MCF 10A (cell line): Measurements from ENCODE around the gene USP10. TPM values are rescaled to one million over a fixed set of nuclear protein-coding genes. Genes with fewer than 3 reads are reported as not detected.

Experiments used
- BruUV-seq: library from RNA; stranded (reverse); fragments of 400-500 nt; replicated peaks from 2 replicates; lab custom pipeline; 2021; lab: Mats Ljungman, UMichigan
- CTCF ChIA-PET: fragments of 300-600 bp; sonication (Branson Sonifier 250); formaldehyde crosslinking; extraction: SDS; loops from one replicate; lab custom pipeline; 2021; ENCODE audit warnings: antibody characterized with exemption, inconsistent platforms; lab: Yijun Ruan, JAX
- POLR2A ChIA-PET: fragments of 300-600, 350-650 bp; sonication (Branson Sonifier 250); formaldehyde crosslinking; extraction: SDS; loops from one replicate; lab custom pipeline; 2020; ENCODE audit warnings: antibody characterized with exemption, inconsistent platforms; lab: Yijun Ruan, JAX
- DNase-seq: peaks from one replicate; pipeline ENCODE4 v3.0.0-alpha.2; 2018; ENCODE audit not compliant: unreplicated experiment
- H3K27ac Mint-ChIP-seq: one replicate; pipeline ENCODE4 v1.8.0; 2022; ENCODE audit warnings: mild to moderate bottlenecking, low read depth, mixed read lengths; ENCODE audit not compliant: unreplicated experiment
- H3K27me3 Mint-ChIP-seq: one replicate; pipeline ENCODE4 v1.8.0; 2022; ENCODE audit warnings: mixed read lengths; ENCODE audit not compliant: insufficient read depth, unreplicated experiment
- H3K36me3 Mint-ChIP-seq: one replicate; pipeline ENCODE4 v1.8.0; 2022; ENCODE audit warnings: mild to moderate bottlenecking, moderate library complexity, mixed read lengths; ENCODE audit not compliant: insufficient read depth, unreplicated experiment
- H3K4me1 Mint-ChIP-seq: one replicate; pipeline ENCODE4 v1.8.0; 2022; ENCODE audit warnings: mixed read lengths; ENCODE audit not compliant: insufficient read depth, unreplicated experiment
- H3K4me3 Mint-ChIP-seq: one replicate; pipeline ENCODE4 v1.8.0; 2022; ENCODE audit warnings: mild to moderate bottlenecking, moderate library complexity, mixed read lengths; ENCODE audit not compliant: unreplicated experiment
- H3K9me3 Mint-ChIP-seq: one replicate; pipeline ENCODE4 v1.8.0; 2022; ENCODE audit warnings: mixed read lengths; ENCODE audit not compliant: unreplicated experiment
- intact Hi-C: fragments of 100-400 bp; cut with micrococcal nuclease; formaldehyde crosslinking; loops from 2 replicates; pipeline ENCODE4 v1.14.1; 2022
- total RNA-seq: library from RNA; stranded (reverse); gene quantifications from 2 replicates; pipeline ENCODE4 v1.2.3, GENCODE V29; 2022
- TF ChIP-seq, protein P1 (sequence below): fragments of 200-600 bp; IDR thresholded peaks from one replicate; pipeline ENCODE4 v1.8.0; 2022; ENCODE audit warnings: antibody characterized with exemption, mild to moderate bottlenecking; ENCODE audit not compliant: unreplicated experiment

USP10 gene
- total RNA-seq, 1 experiment from 2014 or later, result 129 TPM

GRCh38 chr16:84823926-84824325, 124.1 kb downstream of the USP10 start:
- Mint-ChIP-seq H3K36me3 (no peaks in the 10 kb centered on the region), H3K27ac (no peak overlapping the region), H3K4me1 (peaks cover 6% of the 10 kb centered on the region), H3K4me3 (no peak overlapping the region), H3K27me3 (peaks cover 28% of the 10 kb centered on the region), H3K9me3 (no peaks in the 10 kb centered on the region)
- TF ChIP-seq, protein P1, sequence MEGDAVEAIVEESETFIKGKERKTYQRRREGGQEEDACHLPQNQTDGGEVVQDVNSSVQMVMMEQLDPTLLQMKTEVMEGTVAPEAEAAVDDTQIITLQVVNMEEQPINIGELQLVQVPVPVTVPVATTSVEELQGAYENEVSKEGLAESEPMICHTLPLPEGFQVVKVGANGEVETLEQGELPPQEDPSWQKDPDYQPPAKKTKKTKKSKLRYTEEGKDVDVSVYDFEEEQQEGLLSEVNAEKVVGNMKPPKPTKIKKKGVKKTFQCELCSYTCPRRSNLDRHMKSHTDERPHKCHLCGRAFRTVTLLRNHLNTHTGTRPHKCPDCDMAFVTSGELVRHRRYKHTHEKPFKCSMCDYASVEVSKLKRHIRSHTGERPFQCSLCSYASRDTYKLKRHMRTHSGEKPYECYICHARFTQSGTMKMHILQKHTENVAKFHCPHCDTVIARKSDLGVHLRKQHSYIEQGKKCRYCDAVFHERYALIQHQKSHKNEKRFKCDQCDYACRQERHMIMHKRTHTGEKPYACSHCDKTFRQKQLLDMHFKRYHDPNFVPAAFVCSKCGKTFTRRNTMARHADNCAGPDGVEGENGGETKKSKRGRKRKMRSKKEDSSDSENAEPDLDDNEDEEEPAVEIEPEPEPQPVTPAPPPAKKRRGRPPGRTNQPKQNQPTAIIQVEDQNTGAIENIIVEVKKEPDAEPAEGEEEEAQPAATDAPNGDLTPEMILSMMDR, result no peak
- ChIA-PET CTCF (interaction anchor here (0.6 kb wide), 1 partner anchor 194 kb away, joined by 4 read pairs; no protein-coding TSS in a partner anchor), POLR2A (no interaction called here)
- no peak for DNase-seq
- intact Hi-C loops, result no loop called here
- BruUV-seq, result no TSS peak

DNA sequence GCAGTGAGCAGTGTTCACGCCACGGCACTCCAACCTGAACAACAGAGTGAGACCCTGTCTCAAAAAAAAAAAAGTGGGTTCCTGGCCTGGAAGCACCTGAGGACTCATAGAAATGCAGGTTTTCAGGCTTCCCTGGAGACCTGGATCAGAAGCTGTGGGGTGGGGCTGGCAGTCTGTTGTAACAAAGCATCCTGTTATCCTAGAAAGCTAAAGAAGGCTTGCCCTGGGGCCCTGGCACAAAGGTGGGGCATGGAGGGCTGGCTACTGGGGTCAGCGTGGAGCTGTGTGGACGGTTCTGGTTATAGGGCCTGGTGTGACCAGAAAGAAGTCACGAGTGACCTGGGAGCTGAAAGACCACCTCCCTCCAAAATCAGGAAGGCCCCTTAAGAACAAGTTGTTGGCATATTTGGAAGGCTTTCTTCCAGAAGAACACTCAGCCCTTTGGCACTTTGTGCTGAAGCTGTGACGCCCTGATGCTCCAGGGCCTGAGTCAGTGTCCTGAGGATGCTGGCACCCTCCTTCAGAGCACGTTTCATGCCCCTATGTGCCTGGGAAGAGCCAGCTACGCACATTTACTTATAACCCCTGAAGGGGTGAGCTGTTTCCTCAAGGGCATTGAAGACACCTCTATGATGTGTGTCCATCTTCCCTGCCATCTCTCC, 126.2 kb downstream of the USP10 start:
- Mint-ChIP-seq H3K36me3 (no peaks in the 10 kb centered on the region), H3K4me1 (no peaks in the 10 kb centered on the region), H3K27me3 (peaks cover 14% of the 10 kb centered on the region), H3K27ac (no peak overlapping the region), H3K9me3 (no peaks in the 10 kb centered on the region), H3K4me3 (no peak overlapping the region)
- POLR2A ChIA-PET, result interaction anchor here (0.6 to 1.9 kb wide), 2 partner anchors 10 to 58 kb away, joined by 4 to 8 read pairs; no protein-coding TSS in a partner anchor
- intact Hi-C loops, result no loop called here
- no peak for DNase-seq
- TF ChIP-seq, protein P1, result no peak
- no TSS peak for BruUV-seq
- CTCF ChIA-PET, result interaction anchor here (0.7 kb wide), 1 partner anchor 145 kb away, joined by 5 read pairs; no protein-coding TSS in a partner anchor

DNA sequence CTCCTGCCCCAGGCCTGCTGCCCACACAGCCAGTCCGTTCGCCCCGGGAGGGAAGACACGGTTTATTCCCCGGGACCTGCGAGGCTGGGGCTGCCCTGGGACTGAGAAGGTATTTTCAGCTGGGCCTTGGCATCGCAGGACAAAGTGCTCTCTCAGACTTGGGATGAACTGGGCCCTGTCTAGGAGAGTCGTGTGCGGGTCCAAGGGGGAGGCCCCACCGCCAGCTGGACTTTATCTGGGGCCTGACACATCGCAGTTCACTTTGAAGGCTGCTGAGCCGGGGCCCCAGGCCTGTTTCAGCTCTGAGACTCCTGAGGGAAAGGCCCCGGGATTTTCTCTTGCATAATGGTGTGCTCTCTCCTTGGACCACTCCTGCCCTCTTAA, 126.8 kb downstream of the USP10 start:
- Mint-ChIP-seq H3K4me1 (no peaks in the 10 kb centered on the region), H3K27ac (no peak overlapping the region), H3K36me3 (no peaks in the 10 kb centered on the region), H3K9me3 (no peaks in the 10 kb centered on the region), H3K4me3 (no peak overlapping the region), H3K27me3 (peaks cover 9% of the 10 kb centered on the region)
- POLR2A ChIA-PET, result interaction anchor here (1.9 kb wide), 1 partner anchor 9 kb away, joined by 8 read pairs; no protein-coding TSS in a partner anchor
- BruUV-seq, result no TSS peak
- TF ChIP-seq, protein P1, result no peak
- no peak for DNase-seq
- CTCF ChIA-PET, result interaction anchor here (0.7 kb wide), 1 partner anchor 145 kb away, joined by 5 read pairs; no protein-coding TSS in a partner anchor
- intact Hi-C loops, result no loop called here

- H3K36me3 Mint-ChIP-seq, result no peaks in the 10 kb centered on the region
- ChIA-PET CTCF (no interaction called here), POLR2A (no interaction called here)
- H3K9me3 Mint-ChIP-seq, result no peaks in the 10 kb centered on the region
- intact Hi-C loops, result no loop called here
- no peak for DNase-seq
- no peak overlapping the region for H3K27ac Mint-ChIP-seq
- peaks cover 1% of the 10 kb centered on the region for H3K4me1 Mint-ChIP-seq
- H3K27me3 Mint-ChIP-seq, result peaks cover 3% of the 10 kb centered on the region
- H3K4me3 Mint-ChIP-seq, result no peak overlapping the region
- BruUV-seq, result no TSS peak
- TF ChIP-seq, protein P1, result no peak
Measured at GRCh38 chr16:84827131-84827574, 127.4 kb downstream of the USP10 start.
